SK-N-SH treated with all-trans-retinoic acid at 6 μM for 48 hours (cell line): ENCODE results near the gene ANK3.
"Not testable (repeated sequence)": the region's sequence is repeated elsewhere in the genome, so short reads cannot be mapped to it uniquely, and the experiment has no call there.

Experiments used
- ATAC-seq: fragments of 200-7000 bp; cut with Tn5 transposase; 3 replicates; pipeline ENCODE4 v1.9.1; 2020; ENCODE audit warnings: mild to moderate bottlenecking, moderate library complexity
- ARNTL ChIP-seq: fragments of 450-650 bp; formaldehyde crosslinking; IDR thresholded peaks from 2 replicates; pipeline ENCODE4 v1.5.0; 2020; ENCODE audit warnings: low read depth, mild to moderate bottlenecking, moderate library complexity, borderline replicate concordance
- BACH2 ChIP-seq: fragments of 250-450 bp; sonication (Bioruptor Pico); IDR thresholded peaks from 2 replicates; pipeline ENCODE4 v1.9.0; 2021; ENCODE audit warnings: mild to moderate bottlenecking, borderline replicate concordance
- CREB5 ChIP-seq: fragments of 250-450 bp; sonication (Bioruptor Pico); IDR thresholded peaks from 2 replicates; pipeline ENCODE4 v1.5.1; 2020; ENCODE audit warnings: low read depth, mild to moderate bottlenecking, moderate library complexity
- CSDC2 ChIP-seq: fragments of 250-450 bp; sonication (Bioruptor Pico); IDR thresholded peaks from 2 replicates; pipeline ENCODE4 v1.5.0; 2020; ENCODE audit warnings: mild to moderate bottlenecking, moderate library complexity
- ESRRG ChIP-seq: fragments of 250-450 bp; sonication (Bioruptor Pico); IDR thresholded peaks from 2 replicates; pipeline ENCODE4 v1.6.1; 2021; ENCODE audit warnings: mild to moderate bottlenecking
- GLIS3 ChIP-seq: fragments of 250-450 bp; sonication (Bioruptor Pico); IDR thresholded peaks from 2 replicates; pipeline ENCODE4 v1.5.0; 2020; ENCODE audit warnings: mild to moderate bottlenecking, moderate library complexity
- PATZ1 ChIP-seq: fragments of 250-450 bp; sonication (Bioruptor Pico); IDR thresholded peaks from 2 replicates; pipeline ENCODE4 v1.8.0; 2020; ENCODE audit warnings: mild to moderate bottlenecking, moderate library complexity, borderline replicate concordance
- RARB ChIP-seq: fragments of 250-450 bp; sonication (Bioruptor Pico); IDR thresholded peaks from 2 replicates; pipeline ENCODE4 v1.8.0; 2021; ENCODE audit warnings: mild to moderate bottlenecking, moderate library complexity
- SNAI2 ChIP-seq: fragments of 250-450 bp; sonication (Bioruptor Pico); IDR thresholded peaks from 2 replicates; pipeline ENCODE4 v1.5.0; 2020; ENCODE audit warnings: mild to moderate bottlenecking, moderate library complexity
- TCF4 ChIP-seq: fragments of 250-450 bp; sonication (Bioruptor Pico); IDR thresholded peaks from 2 replicates; pipeline ENCODE4 v1.8.0; 2021; ENCODE audit warnings: mild to moderate bottlenecking, moderate library complexity, borderline replicate concordance
- TOX ChIP-seq: fragments of 250-450 bp; sonication (Bioruptor Pico); IDR thresholded peaks from 2 replicates; pipeline ENCODE4 v1.8.0; 2021; ENCODE audit warnings: mild to moderate bottlenecking, moderate library complexity, borderline replicate concordance
- ZC3H10 ChIP-seq: fragments of 250-450 bp; sonication (Bioruptor Pico); IDR thresholded peaks from 2 replicates; pipeline ENCODE4 v1.5.1; 2021; ENCODE audit warnings: mild to moderate bottlenecking, moderate library complexity
- ZFP3 ChIP-seq: fragments of 250-450 bp; sonication (Bioruptor Pico); IDR thresholded peaks from 2 replicates; pipeline ENCODE4 v1.5.0; 2020; ENCODE audit warnings: mild to moderate bottlenecking, moderate library complexity
- ZFP30 ChIP-seq: fragments of 450-650 bp; formaldehyde crosslinking; IDR thresholded peaks from 2 replicates; pipeline ENCODE4 v1.5.0; 2022; ENCODE audit warnings: mild to moderate bottlenecking, moderate library complexity
- ZNF565 ChIP-seq: fragments of 450-650 bp; formaldehyde crosslinking; conservative IDR thresholded peaks from 2 replicates; pipeline ENCODE4 v1.5.0; 2020; ENCODE audit warnings: low read depth, mild to moderate bottlenecking, moderate library complexity
- ZNF70 ChIP-seq: fragments of 450-650 bp; formaldehyde crosslinking; IDR thresholded peaks from 2 replicates; pipeline ENCODE4 v1.5.0; 2020; ENCODE audit warnings: mild to moderate bottlenecking, moderate library complexity
- ZNF8 ChIP-seq: fragments of 450-650 bp; formaldehyde crosslinking; IDR thresholded peaks from 2 replicates; pipeline ENCODE4 v1.5.0; 2020; ENCODE audit warnings: mild to moderate bottlenecking, moderate library complexity
- TF ChIP-seq, protein P1 (sequence below): fragments of 250-450 bp; sonication (Bioruptor Pico); IDR thresholded peaks from 2 replicates; pipeline ENCODE4 v1.5.0; 2020; ENCODE audit warnings: mild to moderate bottlenecking, moderate library complexity
- TF ChIP-seq, protein P2 (sequence below): fragments of 250-450 bp; sonication (Bioruptor Pico); IDR thresholded peaks from 2 replicates; pipeline ENCODE4 v1.8.0; 2021; ENCODE audit warnings: low read depth, mild to moderate bottlenecking, moderate library complexity, borderline replicate concordance

Gene ANK3

GRCh38 chr10:60292998-60293397 is 96.7 kb downstream of the ANK3 start:
- TF ChIP-seq TOX, result no peak
- TF ChIP-seq, all 23 proteins: peak for 0
- no peak for ATAC-seq

DNA sequence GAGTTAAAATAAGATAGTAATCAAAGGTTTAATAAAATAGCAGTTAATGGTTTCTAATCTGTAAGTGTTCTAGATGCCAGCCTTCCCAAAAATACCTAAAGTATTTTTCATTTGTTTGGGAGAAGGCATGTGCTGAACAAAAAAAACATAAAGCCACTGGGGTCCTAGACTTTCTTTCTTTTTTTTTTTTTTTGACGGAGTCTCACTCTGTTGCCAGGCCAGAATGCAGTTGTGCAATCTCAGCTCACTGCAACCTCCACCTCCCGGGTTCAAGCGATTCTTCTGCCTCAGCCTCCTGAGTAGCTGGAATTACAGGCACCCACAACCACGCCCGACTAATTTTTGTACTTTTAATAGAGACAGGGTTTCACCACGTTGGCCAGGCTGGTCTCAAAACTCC is 97.1 kb downstream of the ANK3 start:
- ATAC-seq, result not testable (repeated sequence)

DNA sequence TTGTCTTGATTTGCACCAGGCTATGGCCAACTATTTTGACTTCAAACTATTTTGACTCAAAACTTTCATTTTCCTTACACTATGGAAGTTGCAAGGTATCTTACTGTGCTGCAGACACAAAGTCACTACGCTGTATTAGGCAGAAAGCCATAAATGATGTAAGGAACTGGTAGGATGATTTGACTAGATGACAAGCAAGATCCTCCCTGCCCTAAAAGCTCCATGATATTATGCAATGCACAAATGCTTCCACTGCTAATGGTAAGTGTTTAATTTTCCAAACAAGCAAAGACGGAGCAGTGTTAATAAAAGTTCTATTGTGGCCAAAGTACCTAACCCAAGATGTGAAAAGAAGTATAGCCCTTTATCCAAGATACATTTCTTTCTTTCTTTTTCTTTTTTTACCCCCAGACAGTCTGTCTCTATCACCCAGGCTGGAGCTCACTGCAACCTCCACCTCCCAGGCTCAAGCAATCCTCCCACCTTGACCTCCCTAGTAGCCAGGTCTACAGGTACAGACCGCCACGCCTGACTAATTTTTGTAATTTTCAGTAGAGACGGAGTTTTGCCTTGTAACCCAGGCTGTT is 98.2 kb downstream of the ANK3 start:
- peak; percentile 45 for ATAC-seq

DNA sequence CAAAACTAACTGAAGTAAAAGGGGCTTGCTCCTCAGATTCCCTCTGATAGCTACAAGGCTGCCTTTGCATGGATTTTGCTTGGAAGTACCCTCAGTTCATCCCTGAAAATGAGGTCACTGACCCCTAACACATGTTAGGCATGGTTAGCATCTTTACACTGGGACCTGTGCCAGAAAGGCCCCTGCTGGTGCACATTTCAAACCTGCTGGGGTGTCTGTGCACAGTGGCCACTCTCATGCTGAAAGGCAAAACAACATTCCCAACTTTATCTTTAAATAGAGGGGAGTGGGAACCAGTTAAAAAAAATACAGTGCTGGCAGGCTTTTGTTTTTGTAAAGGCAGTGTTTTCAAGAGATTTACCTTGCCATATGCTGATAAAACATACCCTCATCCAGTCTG is 99.1 kb downstream of the ANK3 start:
- ATAC-seq, result no peak
- TF ChIP-seq ESRRG (CRISPR knock-in tag), result no peak

More for the DNA sequence above, 98.2 kb downstream of the ANK3 start:
- TF ChIP-seq ARNTL (CRISPR knock-in tag) (no peak), ESRRG (CRISPR knock-in tag) (no peak), ZC3H10 (CRISPR knock-in tag) (no peak), TCF4 (no peak), GLIS3 (no peak), RARB (CRISPR knock-in tag) (no peak), CSDC2 (CRISPR knock-in tag) (no peak), TOX (no peak)

DNA sequence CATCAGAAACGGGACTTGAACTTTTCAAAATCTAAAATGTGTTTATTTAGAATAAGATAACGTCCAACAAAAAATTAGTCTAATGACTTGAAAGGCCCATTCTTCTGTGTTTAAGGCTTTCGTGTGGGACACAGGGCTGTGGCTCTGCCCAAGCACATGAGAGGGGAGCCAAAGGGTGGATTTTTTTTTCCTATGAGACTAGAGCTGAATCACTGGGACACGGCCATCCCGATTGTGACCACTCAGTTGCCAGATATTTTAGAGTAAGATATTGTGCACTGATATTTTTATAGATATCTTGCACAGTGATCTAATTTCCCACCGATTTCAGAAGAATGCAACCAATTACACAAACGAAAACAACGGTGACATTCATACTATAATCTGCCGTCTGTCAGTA is 99.9 kb downstream of the ANK3 start:
- TF ChIP-seq, protein P1, sequence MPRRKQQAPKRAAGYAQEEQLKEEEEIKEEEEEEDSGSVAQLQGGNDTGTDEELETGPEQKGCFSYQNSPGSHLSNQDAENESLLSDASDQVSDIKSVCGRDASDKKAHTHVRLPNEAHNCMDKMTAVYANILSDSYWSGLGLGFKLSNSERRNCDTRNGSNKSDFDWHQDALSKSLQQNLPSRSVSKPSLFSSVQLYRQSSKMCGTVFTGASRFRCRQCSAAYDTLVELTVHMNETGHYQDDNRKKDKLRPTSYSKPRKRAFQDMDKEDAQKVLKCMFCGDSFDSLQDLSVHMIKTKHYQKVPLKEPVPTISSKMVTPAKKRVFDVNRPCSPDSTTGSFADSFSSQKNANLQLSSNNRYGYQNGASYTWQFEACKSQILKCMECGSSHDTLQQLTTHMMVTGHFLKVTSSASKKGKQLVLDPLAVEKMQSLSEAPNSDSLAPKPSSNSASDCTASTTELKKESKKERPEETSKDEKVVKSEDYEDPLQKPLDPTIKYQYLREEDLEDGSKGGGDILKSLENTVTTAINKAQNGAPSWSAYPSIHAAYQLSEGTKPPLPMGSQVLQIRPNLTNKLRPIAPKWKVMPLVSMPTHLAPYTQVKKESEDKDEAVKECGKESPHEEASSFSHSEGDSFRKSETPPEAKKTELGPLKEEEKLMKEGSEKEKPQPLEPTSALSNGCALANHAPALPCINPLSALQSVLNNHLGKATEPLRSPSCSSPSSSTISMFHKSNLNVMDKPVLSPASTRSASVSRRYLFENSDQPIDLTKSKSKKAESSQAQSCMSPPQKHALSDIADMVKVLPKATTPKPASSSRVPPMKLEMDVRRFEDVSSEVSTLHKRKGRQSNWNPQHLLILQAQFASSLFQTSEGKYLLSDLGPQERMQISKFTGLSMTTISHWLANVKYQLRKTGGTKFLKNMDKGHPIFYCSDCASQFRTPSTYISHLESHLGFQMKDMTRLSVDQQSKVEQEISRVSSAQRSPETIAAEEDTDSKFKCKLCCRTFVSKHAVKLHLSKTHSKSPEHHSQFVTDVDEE (CRISPR knock-in tag), result no peak
- TF ChIP-seq, protein P2, sequence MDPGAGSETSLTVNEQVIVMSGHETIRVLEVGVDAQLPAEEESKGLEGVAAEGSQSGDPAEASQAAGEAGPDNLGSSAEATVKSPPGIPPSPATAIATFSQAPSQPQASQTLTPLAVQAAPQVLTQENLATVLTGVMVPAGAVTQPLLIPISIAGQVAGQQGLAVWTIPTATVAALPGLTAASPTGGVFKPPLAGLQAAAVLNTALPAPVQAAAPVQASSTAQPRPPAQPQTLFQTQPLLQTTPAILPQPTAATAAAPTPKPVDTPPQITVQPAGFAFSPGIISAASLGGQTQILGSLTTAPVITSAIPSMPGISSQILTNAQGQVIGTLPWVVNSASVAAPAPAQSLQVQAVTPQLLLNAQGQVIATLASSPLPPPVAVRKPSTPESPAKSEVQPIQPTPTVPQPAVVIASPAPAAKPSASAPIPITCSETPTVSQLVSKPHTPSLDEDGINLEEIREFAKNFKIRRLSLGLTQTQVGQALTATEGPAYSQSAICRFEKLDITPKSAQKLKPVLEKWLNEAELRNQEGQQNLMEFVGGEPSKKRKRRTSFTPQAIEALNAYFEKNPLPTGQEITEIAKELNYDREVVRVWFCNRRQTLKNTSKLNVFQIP, result no peak
- TF ChIP-seq PATZ1 (CRISPR knock-in tag) (no peak), TOX (no peak), SNAI2 (CRISPR knock-in tag) (no peak), BACH2 (CRISPR knock-in tag) (no peak), ZNF565 (CRISPR knock-in tag) (no peak), TCF4 (no peak), ZNF8 (CRISPR knock-in tag) (no peak), GLIS3 (no peak), ZNF70 (no peak), CSDC2 (CRISPR knock-in tag) (no peak), CREB5 (CRISPR knock-in tag) (no peak), ZFP30 (no peak), ZFP3 (CRISPR knock-in tag) (no peak)
- ATAC-seq, result no peak

DNA sequence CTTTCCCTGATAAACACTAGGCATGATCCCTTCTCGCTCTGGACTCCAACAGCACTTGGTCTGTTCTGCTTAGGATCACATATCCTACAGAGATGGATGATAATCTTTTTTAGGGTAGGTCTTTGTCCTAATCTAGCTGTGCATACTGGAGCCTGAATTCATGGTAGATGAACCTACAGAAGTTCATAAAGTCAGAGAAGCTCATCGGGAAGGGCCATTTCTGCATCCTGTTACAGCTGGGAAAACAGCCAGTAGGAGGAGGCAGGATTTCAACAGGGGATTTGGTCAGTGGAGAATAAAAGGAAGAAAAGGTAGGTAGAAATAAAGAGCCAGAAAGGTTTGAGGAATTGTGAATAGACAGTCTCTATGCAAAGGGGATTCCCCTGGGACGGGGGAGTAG is 101.4 kb downstream of the ANK3 start:
- TF ChIP-seq PATZ1 (CRISPR knock-in tag), result no peak
- TF ChIP-seq TOX, result no peak
- no peak for TF ChIP-seq CSDC2 (CRISPR knock-in tag)
- TF ChIP-seq, protein P1 (CRISPR knock-in tag), result no peak
- TF ChIP-seq ZFP3 (CRISPR knock-in tag), result no peak
- TF ChIP-seq ZC3H10 (CRISPR knock-in tag), result no peak
- ATAC-seq, result no peak
